GM12873 (cell line): ENCODE measurements around the gene SWT1.

Experiments used
- CTCF ChIP-seq: IDR thresholded peaks from 2 replicates; pipeline ENCODE4 v1.5.1; 2012; ENCODE audit warnings: low read depth, mild to moderate bottlenecking, moderate library complexity, low read length, control low read depth; ENCODE audit not compliant: insufficient read depth; ENCODE audit errors: missing control alignments

SWT1 gene

GRCh38 chr1:185156854-185157598 lies at the start of gene SWT1, which contains the start of gene TRMT1L:
Gene SWT1 (plus strand): TSS chr1:185157167. CDS start chr1:185160842, 3,675 bp downstream.
Gene TRMT1L (minus strand): TSS chr1:185156953. CDS start chr1:185156712, 241 bp downstream.
- no peak for TF ChIP-seq CTCF

GRCh38 chr1:185108321-185108720 lies 48.6 kb upstream of the SWT1 start:
- TF ChIP-seq CTCF: no peak

- TF ChIP-seq CTCF: no peak
Observed at GRCh38 chr1:185110145-185110544, 46.8 kb upstream of the SWT1 start.

GRCh38 chr1:185111873-185112272 lies 45.1 kb upstream of the SWT1 start:
- TF ChIP-seq CTCF: no peak

GRCh38 chr1:185112356-185112755 lies 44.6 kb upstream of the SWT1 start:
- TF ChIP-seq CTCF: no peak

- no peak for TF ChIP-seq CTCF
Observed at GRCh38 chr1:185129708-185130107, 27.3 kb upstream of the SWT1 start.

GRCh38 chr1:185132534-185132933 lies 24.4 kb upstream of the SWT1 start:
- TF ChIP-seq CTCF: no peak
